Activated naive CD4-positive, alpha-beta T cell treated with anti-CD3 and anti-CD28 coated beads for 36 hours (primary cell): ENCODE data around the gene RAPH1. TPM values are rescaled to one million over a fixed set of nuclear protein-coding genes. Genes with fewer than 3 reads are reported as not detected.
A peak's percentile ranks its signal among the peaks of the same experiment; 100 is the strongest.
"Not testable (repeated sequence)": the region's sequence is repeated elsewhere in the genome, so short reads cannot be mapped to it uniquely, and the experiment has no call there.

Experiments
- CTCF ChIA-PET: fragments of 350-600 bp; sonication (Branson Sonifier 250); formaldehyde crosslinking; loops from one replicate; lab custom pipeline; 2021; ENCODE audit warnings: antibody characterized with exemption; lab: Charles Lee
- DNase-seq: peaks from one replicate; pipeline ENCODE4 v3.0.0-alpha.2; 2020
- H3K27ac Mint-ChIP-seq: one replicate; pipeline ENCODE4 v1.8.0; 2021; ENCODE audit warnings: mild to moderate bottlenecking, mixed read lengths
- H3K27me3 Mint-ChIP-seq: one replicate; pipeline ENCODE4 v1.8.0; 2021; ENCODE audit warnings: low read depth, mixed read lengths
- H3K36me3 Mint-ChIP-seq: one replicate; pipeline ENCODE4 v1.8.0; 2021; ENCODE audit warnings: low read depth, mixed read lengths
- H3K4me1 Mint-ChIP-seq: one replicate; pipeline ENCODE4 v1.8.0; 2021; ENCODE audit warnings: low read depth, mixed read lengths
- H3K4me3 Mint-ChIP-seq: one replicate; pipeline ENCODE4 v1.8.0; 2021; ENCODE audit warnings: mild to moderate bottlenecking, moderate library complexity, mixed read lengths
- H3K9me3 Mint-ChIP-seq: one replicate; pipeline ENCODE4 v1.8.0; 2021; ENCODE audit warnings: mixed read lengths
- intact Hi-C: fragments of 100-400 bp; cut with micrococcal nuclease; formaldehyde crosslinking; loops from one replicate; pipeline ENCODE4 v1.15.1; 2023
- total RNA-seq, 2 experiments: library from RNA; stranded (reverse); gene quantifications; one replicate each; pipeline ENCODE4 v1.2.3, GENCODE V29; 2021

The RAPH1 gene
- total RNA-seq, 2 experiments from 2014 or later, result 8.6 to 11.9 TPM

- Mint-ChIP-seq H3K27ac (no peak overlapping the region), H3K27me3 (no peaks in the 10 kb centered on the region), H3K9me3 (peaks cover 4% of the 10 kb centered on the region), H3K36me3 (peaks cover 3% of the 10 kb centered on the region), H3K4me1 (peaks cover 4% of the 10 kb centered on the region), H3K4me3 (no peak overlapping the region)
- DNase-seq, result no peak
- intact Hi-C loops, result no loop called here
- CTCF ChIA-PET, result interaction anchor here (0.6 kb wide), 1 partner anchor 139 kb away, joined by 4 read pairs; no protein-coding TSS in a partner anchor
These were observed 24.7 kb downstream of the RAPH1 start for GRCh38 chr2:203510256-203510940.

- H3K9me3 Mint-ChIP-seq, CTCF ChIA-PET, DNase-seq, H3K27me3 Mint-ChIP-seq, H3K36me3 Mint-ChIP-seq, intact Hi-C loops, H3K27ac Mint-ChIP-seq, H3K4me3 Mint-ChIP-seq: not testable (repeated sequence)
- peaks cover 23% of the 10 kb centered on the region for H3K4me1 Mint-ChIP-seq
These were observed 31.6 kb downstream of the RAPH1 start for GRCh38 chr2:203503460-203503859.

- Mint-ChIP-seq H3K36me3 (peaks cover 3% of the 10 kb centered on the region), H3K27ac (no peak overlapping the region), H3K9me3 (peaks cover 6% of the 10 kb centered on the region), H3K4me3 (no peak overlapping the region), H3K4me1 (peaks cover 24% of the 10 kb centered on the region), H3K27me3 (no peaks in the 10 kb centered on the region)
- intact Hi-C loops, result no loop called here
- DNase-seq, result no peak
- CTCF ChIA-PET, result no interaction called here
These were observed 33.2 kb downstream of the RAPH1 start for GRCh38 chr2:203501873-203502272.

GRCh38 chr2:203500951-203501350, 34.1 kb downstream of the RAPH1 start:
- peaks cover 3% of the 10 kb centered on the region for H3K36me3 Mint-ChIP-seq
- no peaks in the 10 kb centered on the region for H3K27me3 Mint-ChIP-seq
- H3K4me3 Mint-ChIP-seq, result no peak overlapping the region
- no peak for DNase-seq
- peaks cover 6% of the 10 kb centered on the region for H3K9me3 Mint-ChIP-seq
- no peak overlapping the region for H3K27ac Mint-ChIP-seq
- H3K4me1 Mint-ChIP-seq, result peaks cover 24% of the 10 kb centered on the region
- CTCF ChIA-PET, result no interaction called here
- intact Hi-C loops, result no loop called here

GRCh38 chr2:203500297-203500696, 34.8 kb downstream of the RAPH1 start:
- no peak overlapping the region for H3K27ac Mint-ChIP-seq
- no peaks in the 10 kb centered on the region for H3K27me3 Mint-ChIP-seq

GRCh38 chr2:203498161-203498560, 36.9 kb downstream of the RAPH1 start:
- CTCF ChIA-PET, result interaction anchor here (0.6 kb wide), 1 partner anchor 13 kb away, joined by 3 read pairs; no protein-coding TSS in a partner anchor
- intact Hi-C loops, result loop anchor here (2.0 kb wide), 1 partner anchor 37 kb away; the partner anchor contains the start of gene RAPH1
- Mint-ChIP-seq H3K9me3 (no peaks in the 10 kb centered on the region), H3K27ac (no peak overlapping the region), H3K36me3 (peaks cover 2% of the 10 kb centered on the region), H3K27me3 (no peaks in the 10 kb centered on the region), H3K4me3 (no peak overlapping the region), H3K4me1 (peaks cover 26% of the 10 kb centered on the region)
- no peak for DNase-seq

More at GRCh38 chr2:203500297-203500696, 34.8 kb downstream of the RAPH1 start:
- Mint-ChIP-seq H3K4me3 (no peak overlapping the region), H3K4me1 (peaks cover 24% of the 10 kb centered on the region), H3K36me3 (peaks cover 3% of the 10 kb centered on the region), H3K9me3 (peaks cover 6% of the 10 kb centered on the region)
- intact Hi-C loops, result no loop called here
- CTCF ChIA-PET, result no interaction called here
- no peak for DNase-seq

- Mint-ChIP-seq H3K27ac (no peak overlapping the region), H3K27me3 (no peaks in the 10 kb centered on the region), H3K9me3 (no peaks in the 10 kb centered on the region), H3K4me1 (peaks cover 9% of the 10 kb centered on the region), H3K4me3 (no peak overlapping the region), H3K36me3 (peaks cover 12% of the 10 kb centered on the region)
- intact Hi-C loops, result no loop called here
- no peak for DNase-seq
- CTCF ChIA-PET, result interaction anchor here (1.4 kb wide), 1 partner anchor 8 kb away, joined by 3 read pairs; no protein-coding TSS in a partner anchor
These were observed 42.1 kb downstream of the RAPH1 start for GRCh38 chr2:203492965-203493364.

- H3K4me1 Mint-ChIP-seq, result peaks cover 10% of the 10 kb centered on the region
- peaks cover 13% of the 10 kb centered on the region for H3K36me3 Mint-ChIP-seq
- CTCF ChIA-PET, result interaction anchor here (1.0 to 1.4 kb wide), 2 partner anchors 161 to 325 kb away, joined by 5 to 7 read pairs; no protein-coding TSS in a partner anchor
- no peak for DNase-seq
- H3K9me3 Mint-ChIP-seq, result no peaks in the 10 kb centered on the region
- H3K27me3 Mint-ChIP-seq, result no peaks in the 10 kb centered on the region
- no peak overlapping the region for H3K27ac Mint-ChIP-seq
- intact Hi-C loops, result no loop called here
- H3K4me3 Mint-ChIP-seq, result no peak overlapping the region
These were observed 44.7 kb downstream of the RAPH1 start for GRCh38 chr2:203490391-203490790.

GRCh38 chr2:203489531-203489930, 45.6 kb downstream of the RAPH1 start:
- Mint-ChIP-seq H3K36me3 (peaks cover 13% of the 10 kb centered on the region), H3K27me3 (no peaks in the 10 kb centered on the region), H3K9me3 (no peaks in the 10 kb centered on the region), H3K4me1 (peaks cover 12% of the 10 kb centered on the region), H3K4me3 (no peak overlapping the region), H3K27ac (no peak overlapping the region)
- intact Hi-C loops, result no loop called here
- CTCF ChIA-PET, result interaction anchor here (1.0 to 1.4 kb wide), 2 partner anchors 162 to 326 kb away, joined by 5 to 7 read pairs; no protein-coding TSS in a partner anchor
- DNase-seq, result no peak

- no peak overlapping the region for H3K4me3 Mint-ChIP-seq
- CTCF ChIA-PET, result interaction anchor here (0.6 to 3.5 kb wide), 17 partner anchors 9 to 425 kb away, joined by 3 to 54 read pairs (median 3); no protein-coding TSS in a partner anchor
- intact Hi-C loops, result loop anchor here (1.0 to 5.0 kb wide), 6 partner anchors 93 to 425 kb away; no protein-coding TSS in a partner anchor
- DNase-seq, result peak; percentile 68
- H3K9me3 Mint-ChIP-seq, result no peaks in the 10 kb centered on the region
- peaks cover 9% of the 10 kb centered on the region for H3K4me1 Mint-ChIP-seq
- H3K27ac Mint-ChIP-seq, result no peak overlapping the region
- H3K36me3 Mint-ChIP-seq, result peaks cover 2% of the 10 kb centered on the region
- no peaks in the 10 kb centered on the region for H3K27me3 Mint-ChIP-seq
These were observed 50.6 kb downstream of the RAPH1 start for GRCh38 chr2:203484266-203485112.

GRCh38 chr2:203480623-203481022, 54.5 kb downstream of the RAPH1 start:
- no peak overlapping the region for H3K27ac Mint-ChIP-seq
- CTCF ChIA-PET, result interaction anchor here (0.6 kb wide), 1 partner anchor 448 kb away, joined by 3 read pairs; no protein-coding TSS in a partner anchor
- no peaks in the 10 kb centered on the region for H3K27me3 Mint-ChIP-seq
- intact Hi-C loops, result loop anchor here (5.0 kb wide), 2 partner anchors 97 to 412 kb away; no protein-coding TSS in a partner anchor
- H3K9me3 Mint-ChIP-seq, result no peaks in the 10 kb centered on the region
- no peak overlapping the region for H3K4me3 Mint-ChIP-seq
- no peaks in the 10 kb centered on the region for H3K36me3 Mint-ChIP-seq
- H3K4me1 Mint-ChIP-seq, result peaks cover 7% of the 10 kb centered on the region
- no peak for DNase-seq

- H3K4me3 Mint-ChIP-seq, result no peak overlapping the region
These were observed 58.2 kb downstream of the RAPH1 start for GRCh38 chr2:203476881-203477280.

More at GRCh38 chr2:203476881-203477280, 58.2 kb downstream of the RAPH1 start:
- Mint-ChIP-seq H3K4me1 (no peaks in the 10 kb centered on the region), H3K9me3 (no peaks in the 10 kb centered on the region), H3K27ac (no peak overlapping the region), H3K36me3 (no peaks in the 10 kb centered on the region), H3K27me3 (no peaks in the 10 kb centered on the region)
- DNase-seq, result no peak
- CTCF ChIA-PET, result interaction anchor here (0.6 kb wide), 1 partner anchor 668 kb away, joined by 3 read pairs; no protein-coding TSS in a partner anchor
- intact Hi-C loops, result no loop called here
